Epithelial cell of proximal tubule (primary cell): ENCODE measurements around the gene HES3. TPM values are rescaled to one million over a fixed set of nuclear protein-coding genes. Genes with fewer than 3 reads are reported as not detected.
"Not testable (repeated sequence)": the region's sequence is repeated elsewhere in the genome, so short reads cannot be mapped to it uniquely, and the experiment has no call there.

Experiments used
- DNase-seq: peaks from one replicate; pipeline ENCODE4 v3.0.0-alpha.2; 2011; ENCODE audit warnings: low read depth
- H3K4me3 ChIP-seq: 2 replicates; pipeline ENCODE4 v1.5.1; 2011; ENCODE audit warnings: low read depth, mild to moderate bottlenecking, low read length
- CTCF ChIP-seq: conservative IDR thresholded peaks from 2 replicates; pipeline ENCODE4 v1.5.1; 2012; ENCODE audit warnings: low read depth, mild to moderate bottlenecking, low read length
- total RNA-seq: library from RNA; depleted of rRNA; stranded (reverse); fragments of >200 nt; gene quantifications from 2 replicates; pipeline ENCODE4 v1.2.3, GENCODE V29; 2015

Gene HES3
- total RNA-seq, 1 donor from 2014 or later, result not detected

- no peak for DNase-seq
- TF ChIP-seq CTCF, result no peak
- H3K4me3 ChIP-seq, result no peak overlapping the region
Measured at GRCh38 chr1:6210591-6211355, 33.2 kb upstream of the HES3 start.

- TF ChIP-seq CTCF, result no peak
- H3K4me3 ChIP-seq, result no peak overlapping the region
- no peak for DNase-seq
Measured at GRCh38 chr1:6211731-6212130, 32.2 kb upstream of the HES3 start.

GRCh38 chr1:6212193-6212959 lies 31.6 kb upstream of the HES3 start:
- no peak overlapping the region for H3K4me3 ChIP-seq
- no peak for TF ChIP-seq CTCF
- no peak for DNase-seq

GRCh38 chr1:6218375-6219164 lies 25.4 kb upstream of the HES3 start:
- no peak overlapping the region for H3K4me3 ChIP-seq
- no peak for TF ChIP-seq CTCF
- DNase-seq, result no peak

- not testable (repeated sequence) for H3K4me3 ChIP-seq, DNase-seq
Measured at GRCh38 chr1:6219641-6220040, 24.3 kb upstream of the HES3 start.

GRCh38 chr1:6220236-6220635 lies 23.7 kb upstream of the HES3 start:
- H3K4me3 ChIP-seq, result no peak overlapping the region
- TF ChIP-seq CTCF, result no peak
- DNase-seq, result no peak

- no peak overlapping the region for H3K4me3 ChIP-seq
- TF ChIP-seq CTCF, result no peak
Measured at GRCh38 chr1:6221210-6221784, 22.7 kb upstream of the HES3 start.

More at GRCh38 chr1:6221210-6221784, 22.7 kb upstream of the HES3 start:
- no peak for DNase-seq
